Muscle of leg (tissue), 11 donors: ENCODE data around the gene GATAD2A. TPM values are rescaled to one million over a fixed set of nuclear protein-coding genes. Genes with fewer than 3 reads are reported as not detected.
"Not testable (repeated sequence)": the region's sequence is repeated elsewhere in the genome, so short reads cannot be mapped to it uniquely, and the experiment has no call there.

ENCODE experiments used
- DNase-seq: peaks from one replicate; pipeline ENCODE4 v3.0.0; 2013
- H3K27ac ChIP-seq: one replicate; pipeline ENCODE4 v1.5.1; 2013; ENCODE audit warnings: mild to moderate bottlenecking, low read length, control low read depth
- H3K27me3 ChIP-seq: one replicate; pipeline ENCODE4 v1.6.1; 2013; ENCODE audit warnings: low read length; ENCODE audit not compliant: control insufficient read depth, insufficient read depth
- H3K36me3 ChIP-seq: one replicate; pipeline ENCODE4 v1.6.1; 2013; ENCODE audit warnings: low read length; ENCODE audit not compliant: control insufficient read depth, insufficient read depth
- H3K4me1 ChIP-seq: one replicate; pipeline ENCODE4 v1.6.1; 2013; ENCODE audit warnings: low read length; ENCODE audit not compliant: control insufficient read depth, insufficient read depth
- H3K4me3 ChIP-seq: one replicate; pipeline ENCODE4 v1.5.1; 2013; ENCODE audit warnings: low read length, control low read depth
- H3K9me3 ChIP-seq: replicated peaks from 2 replicates; pipeline ENCODE4 v1.6.1; 2013; ENCODE audit warnings: low read depth, low read length; ENCODE audit not compliant: control insufficient read depth
- WGBS: methylation state at CpG from one replicate; pipeline ENCODE4 v1.1.5; 2013; ENCODE audit warnings: missing lambda C conversion rate; ENCODE audit not compliant: insufficient coverage; 5-methylcytosine and 5-hydroxymethylcytosine counted together
- polyA plus RNA-seq, 8 donors: library from polyadenylated mRNA; unstranded; fragments of 120-200 nt; gene quantifications; one replicate each; pipeline versions ENCODE4 v1.2.1 to v1.2.3, GENCODE V29; 2013; ENCODE audit warnings: inconsistent platforms in 1 of 8, low replicate concordance in 1 of 8; ENCODE audit not compliant: insufficient read length in 8 of 8, insufficient read depth in 1 of 8
- total RNA-seq: library from RNA; stranded (reverse); fragments of 120-200 nt; gene quantifications from one replicate; pipeline ENCODE4 v1.2.4, GENCODE V29; 2013

GATAD2A gene
- total and polyA plus RNA-seq, 9 donors = 25.1 to 62.2 (median 49.8) TPM

- Histone ChIP-seq H3K4me1 (peaks cover 49% of the 10 kb centered on the region), H3K4me3 (no peak overlapping the region), H3K36me3 (no peaks in the 10 kb centered on the region), H3K9me3 (peaks cover 2% of the 10 kb centered on the region), H3K27me3 (no peaks in the 10 kb centered on the region), H3K27ac (peak overlapping the region; percentile 75)
- no peak for DNase-seq
- 40% methylated on average over 4 of the region's 13 CpGs for WGBS
These were observed 16.6 kb upstream of the GATAD2A start for GRCh38 chr19:19388568-19389555.

- Histone ChIP-seq H3K4me1 (peaks cover 49% of the 10 kb centered on the region), H3K27ac (peak overlapping the region; percentile 75)
- WGBS = 93% methylated on average over 3 of the region's 12 CpGs
These were observed 15.8 kb upstream of the GATAD2A start for GRCh38 chr19:19389683-19390082.

GRCh38 chr19:19394333-19394732 is 11.1 kb upstream of the GATAD2A start:
- not testable (repeated sequence) for H3K27me3 ChIP-seq, H3K9me3 ChIP-seq, DNase-seq, H3K4me3 ChIP-seq, H3K27ac ChIP-seq, H3K36me3 ChIP-seq
- 100% methylated on average over 3 of the region's 7 CpGs for WGBS
- peaks cover 19% of the 10 kb centered on the region for H3K4me1 ChIP-seq

More at GRCh38 chr19:19389683-19390082, 15.8 kb upstream of the GATAD2A start:
- not testable (repeated sequence) for H3K9me3 ChIP-seq, H3K36me3 ChIP-seq, H3K27me3 ChIP-seq, DNase-seq, H3K4me3 ChIP-seq

GRCh38 chr19:19399733-19400433 is 5.6 kb upstream of the GATAD2A start:
- H3K4me1 ChIP-seq = peaks cover 13% of the 10 kb centered on the region
- no peak overlapping the region for H3K4me3 ChIP-seq
- H3K36me3 ChIP-seq = no peaks in the 10 kb centered on the region
- H3K9me3 ChIP-seq = no peaks in the 10 kb centered on the region
- peak; percentile 42 for DNase-seq
- no peaks in the 10 kb centered on the region for H3K27me3 ChIP-seq
- peak overlapping the region; percentile 51 for H3K27ac ChIP-seq
- 50% methylated on average over 2 of the region's 9 CpGs for WGBS

GRCh38 chr19:19402656-19403372 is 2.7 kb upstream of the GATAD2A start:
- no peaks in the 10 kb centered on the region for H3K36me3 ChIP-seq
- DNase-seq = no peak
- WGBS = 74% methylated on average over 3 of the region's 11 CpGs
- no peaks in the 10 kb centered on the region for H3K9me3 ChIP-seq
- no peaks in the 10 kb centered on the region for H3K27me3 ChIP-seq
- no peak overlapping the region for H3K4me3 ChIP-seq
- H3K4me1 ChIP-seq = peaks cover 22% of the 10 kb centered on the region
- H3K27ac ChIP-seq = no peak overlapping the region

GRCh38 chr19:19403373-19403901 is 2.0 kb upstream of the GATAD2A start:
- H3K27ac ChIP-seq = no peak overlapping the region
- no peaks in the 10 kb centered on the region for H3K27me3 ChIP-seq
- peaks cover 22% of the 10 kb centered on the region for H3K4me1 ChIP-seq
- DNase-seq = no peak
- no peak overlapping the region for H3K4me3 ChIP-seq
- H3K36me3 ChIP-seq = no peaks in the 10 kb centered on the region
- WGBS = no CpG with 5 or more reads among the region's 5 CpGs
- H3K9me3 ChIP-seq = no peaks in the 10 kb centered on the region

- Histone ChIP-seq H3K36me3 (peaks cover 8% of the 10 kb centered on the region), H3K27me3 (no peaks in the 10 kb centered on the region), H3K4me3 (peak overlapping the region; percentile 79), H3K4me1 (peaks cover 37% of the 10 kb centered on the region), H3K9me3 (no peaks in the 10 kb centered on the region), H3K27ac (peak overlapping the region; percentile 83)
- peak; percentile 84 for DNase-seq
- 0% methylated on average over 84 of the region's 87 CpGs for WGBS
These were observed 749 bp downstream of the GATAD2A start for GRCh38 chr19:19405971-19406877.

- peak; percentile 57 for DNase-seq
- peaks cover 40% of the 10 kb centered on the region for H3K4me1 ChIP-seq
- H3K4me3 ChIP-seq = peak overlapping the region; percentile 79
- H3K27me3 ChIP-seq = no peaks in the 10 kb centered on the region
- H3K9me3 ChIP-seq = no peaks in the 10 kb centered on the region
- H3K36me3 ChIP-seq = peaks cover 10% of the 10 kb centered on the region
- H3K27ac ChIP-seq = peak overlapping the region; percentile 65
- 34% methylated on average over 6 of the region's 12 CpGs for WGBS
These were observed 1.6 kb downstream of the GATAD2A start for GRCh38 chr19:19406878-19407632.

GRCh38 chr19:19407633-19407930 is 2.1 kb downstream of the GATAD2A start:
- peaks cover 40% of the 10 kb centered on the region for H3K4me1 ChIP-seq
- H3K27me3 ChIP-seq = no peaks in the 10 kb centered on the region
- no peak for DNase-seq
- H3K9me3 ChIP-seq = no peaks in the 10 kb centered on the region
- H3K36me3 ChIP-seq = peaks cover 10% of the 10 kb centered on the region
- whole genome bisulfite sequencing = 65% methylated on average over 2 of the region's 4 CpGs
- H3K4me3 ChIP-seq = peak overlapping the region; percentile 79
- H3K27ac ChIP-seq = peak overlapping the region; percentile 65
